HG02642 (cell line): ENCODE measurements around the gene HOMER1.
"Not testable (repeated sequence)": the region's sequence is repeated elsewhere in the genome, so short reads cannot be mapped to it uniquely, and the experiment has no call there.

ENCODE experiments used
- ATAC-seq: cut with Tn5 transposase; IDR thresholded peaks from one replicate; pipeline ENCODE4 v1.9.1; 2021; ENCODE audit warnings: mild to moderate bottlenecking; ENCODE audit not compliant: unreplicated experiment, poor library complexity

Gene HOMER1

DNA sequence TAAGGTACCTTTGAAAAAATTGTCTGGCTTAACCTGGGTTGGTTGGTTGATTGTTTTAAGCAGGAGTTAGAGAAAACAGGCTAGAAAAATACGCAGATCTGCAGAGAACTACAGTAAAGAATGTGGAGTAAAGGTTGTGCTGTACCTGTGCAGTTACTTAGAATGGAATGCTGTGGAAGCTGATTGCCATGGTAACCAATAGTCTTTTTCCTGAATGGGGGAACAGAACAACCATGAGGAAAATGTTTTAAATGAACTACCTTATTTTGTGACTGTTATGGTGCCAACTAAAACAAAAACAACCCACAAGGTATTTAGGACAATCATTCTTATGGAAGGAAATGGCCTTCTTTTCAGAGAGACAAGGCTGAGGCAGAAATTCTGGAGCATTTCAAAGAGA lies 4.8 kb upstream of the HOMER1 start:
- ATAC-seq, result no peak

DNA sequence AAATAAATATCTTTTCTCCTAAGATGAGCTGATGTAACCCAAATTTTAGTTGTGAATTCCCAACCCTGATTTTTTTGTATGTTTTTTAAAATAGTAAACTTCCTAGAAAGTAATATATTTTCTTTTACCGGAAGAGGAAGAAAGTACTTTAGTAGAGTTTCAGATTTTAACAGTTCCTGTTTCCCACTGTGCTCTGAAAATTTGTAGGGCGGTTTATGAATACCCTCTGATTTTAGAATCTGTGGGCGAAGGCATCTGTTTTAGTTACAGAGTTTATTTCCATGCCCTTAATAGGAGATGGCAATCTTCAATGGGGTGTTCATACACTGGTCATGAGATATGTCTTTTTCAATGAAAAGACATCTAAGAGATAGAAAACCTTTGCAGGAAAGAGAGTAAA lies 3.7 kb upstream of the HOMER1 start:
- ATAC-seq, result no peak

DNA sequence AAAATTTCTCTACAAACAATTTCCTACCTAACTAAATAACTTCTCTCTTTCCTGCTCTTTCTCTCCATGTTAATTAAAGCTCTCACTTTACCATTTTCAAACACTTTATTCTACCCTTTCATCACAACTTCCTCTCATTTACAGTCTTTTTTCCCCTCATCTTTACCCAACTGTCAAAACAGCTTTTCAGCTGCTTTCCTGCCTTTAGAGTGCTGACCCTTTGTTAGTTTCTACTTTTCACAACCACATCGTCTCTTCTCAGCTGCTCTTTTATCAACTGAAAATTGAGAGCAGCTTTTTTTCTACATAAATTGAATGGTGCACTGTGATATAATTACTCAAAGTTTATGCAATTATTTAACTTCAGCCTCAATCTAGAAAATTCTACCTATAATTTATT lies 3.1 kb upstream of the HOMER1 start:
- ATAC-seq, result no peak

DNA sequence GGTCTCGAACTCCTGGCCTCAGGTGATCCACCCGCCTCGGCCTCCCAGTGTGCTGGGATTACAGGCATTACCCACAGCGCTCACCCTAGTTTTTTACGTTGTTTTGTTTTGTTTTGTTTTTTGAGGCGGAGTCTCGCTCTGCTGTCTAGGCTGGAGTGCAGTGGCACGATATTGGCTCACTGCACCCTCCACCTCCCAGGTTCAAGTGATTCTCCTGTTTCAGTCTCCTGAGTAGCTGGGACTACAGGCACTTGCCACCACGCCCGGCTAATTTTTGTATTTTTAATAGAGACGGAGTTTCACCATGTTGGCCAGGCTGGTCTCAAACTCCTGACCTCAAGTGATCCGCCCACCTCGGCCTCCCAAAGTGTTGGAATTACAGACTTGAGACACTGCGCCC lies 2.4 kb upstream of the HOMER1 start:
- ATAC-seq, result not testable (repeated sequence)

DNA sequence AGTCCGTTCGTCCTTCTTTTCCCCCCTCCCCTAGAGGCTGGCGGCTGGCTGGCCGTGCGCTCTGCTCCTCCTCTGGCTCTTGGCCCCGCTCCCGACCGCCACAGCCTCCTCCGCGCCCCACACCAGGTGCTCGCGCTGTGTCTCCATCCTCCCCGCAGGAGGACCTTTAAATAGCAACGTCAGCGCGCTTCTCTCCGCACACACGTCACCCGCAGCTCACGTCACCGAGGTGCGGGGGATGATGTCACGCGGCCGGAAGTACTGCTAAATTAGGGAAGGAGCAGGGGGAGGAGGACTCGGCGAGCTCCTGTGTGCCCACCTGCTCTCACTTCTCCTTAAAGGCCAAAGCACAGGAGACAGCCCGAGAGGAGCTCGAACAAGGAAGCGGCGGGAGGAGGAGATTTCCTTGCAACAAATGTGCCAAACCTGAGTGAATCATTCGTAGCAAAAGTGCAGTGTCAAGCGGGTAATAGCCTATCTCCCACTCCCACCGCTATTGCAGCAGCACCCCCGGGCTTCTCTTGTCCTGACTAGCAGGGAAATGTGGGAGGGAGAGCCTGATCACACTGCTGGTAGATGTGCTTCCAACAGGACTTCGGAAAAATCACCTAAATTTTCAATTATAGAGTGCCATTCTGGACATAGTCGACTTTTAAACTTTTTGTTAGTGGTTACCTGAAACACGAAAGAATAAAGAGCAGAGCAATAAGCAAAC lies 614 bp upstream of the HOMER1 start:
- ATAC-seq, result peak; percentile 86

DNA sequence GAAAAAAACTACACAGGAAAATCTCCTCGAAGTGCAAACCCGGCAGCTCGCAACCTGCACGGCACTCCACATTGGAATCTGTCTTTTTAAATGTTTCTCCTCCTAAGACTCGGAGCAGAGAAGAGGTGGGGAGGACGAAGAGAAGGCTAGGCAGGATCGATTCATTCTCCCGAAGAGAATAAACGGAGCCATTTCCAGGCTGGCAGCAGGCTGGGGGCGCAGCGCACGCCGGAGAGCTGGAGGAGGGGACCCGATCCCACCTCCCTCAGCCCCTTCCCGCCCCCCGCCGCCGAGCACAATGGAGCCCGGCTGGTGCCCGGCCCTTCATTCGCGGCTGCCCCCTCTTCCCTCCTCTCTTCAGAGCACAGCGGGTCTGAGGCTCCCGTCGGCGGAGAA lies 628 bp downstream of the HOMER1 start:
- no peak for ATAC-seq

DNA sequence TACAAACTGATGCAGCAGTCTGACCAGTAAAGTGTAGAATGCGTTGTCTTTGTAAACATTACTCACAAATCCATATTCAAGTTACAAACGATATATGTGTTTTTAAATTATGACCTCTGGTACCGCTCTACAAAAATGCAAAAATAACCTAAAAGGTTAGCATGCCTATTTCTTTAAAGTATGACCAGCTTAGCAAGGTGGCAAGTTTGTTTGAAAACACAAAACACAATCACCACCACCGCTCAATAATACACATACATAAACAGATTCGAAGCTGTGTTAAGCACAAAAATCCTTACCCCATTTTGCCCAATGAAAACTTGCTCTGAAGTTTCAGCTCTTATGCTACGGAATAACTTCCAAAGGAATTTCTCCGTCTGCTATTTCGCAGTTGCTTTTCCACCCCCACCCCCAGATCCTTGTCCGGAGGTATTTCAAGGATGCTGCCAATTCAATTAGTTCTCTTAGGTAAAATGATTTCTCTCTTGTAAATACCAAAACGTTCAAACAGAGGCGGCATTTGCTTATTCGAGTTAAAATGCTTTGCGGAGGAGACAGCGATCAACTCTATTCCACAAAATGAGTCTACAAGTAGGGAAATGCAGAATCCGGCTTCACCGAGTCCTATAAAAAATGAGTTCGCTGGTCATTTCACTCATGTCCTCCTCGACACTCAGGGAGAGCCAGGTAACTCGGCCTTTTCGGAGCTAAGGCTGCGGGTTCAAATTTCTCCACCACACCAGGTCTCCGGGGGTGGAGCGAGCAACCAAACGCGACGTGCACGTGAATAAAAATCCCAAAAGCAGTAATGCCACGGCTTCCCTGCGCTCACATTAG lies 1.2 kb downstream of the HOMER1 start:
- ATAC-seq, result no peak

DNA sequence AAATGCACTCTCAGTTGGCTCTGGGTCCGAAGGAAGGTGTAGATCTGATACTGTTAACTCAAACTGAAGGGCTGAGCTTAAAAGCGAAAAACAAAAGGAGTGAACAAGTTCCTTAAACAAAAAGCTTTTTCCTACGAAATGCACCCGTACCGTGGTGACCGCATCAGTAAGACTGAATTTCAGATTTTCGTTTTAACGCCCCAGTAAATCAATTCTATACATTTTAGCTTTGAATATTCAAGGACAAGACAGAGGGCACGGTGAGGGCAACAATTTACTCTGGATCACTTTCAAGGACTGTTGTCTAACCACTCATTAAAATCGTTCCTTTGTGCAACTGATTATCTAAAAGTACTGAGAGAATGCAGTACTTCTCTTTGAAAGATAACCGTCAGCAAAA lies 1.9 kb downstream of the HOMER1 start:
- ATAC-seq, result no peak

DNA sequence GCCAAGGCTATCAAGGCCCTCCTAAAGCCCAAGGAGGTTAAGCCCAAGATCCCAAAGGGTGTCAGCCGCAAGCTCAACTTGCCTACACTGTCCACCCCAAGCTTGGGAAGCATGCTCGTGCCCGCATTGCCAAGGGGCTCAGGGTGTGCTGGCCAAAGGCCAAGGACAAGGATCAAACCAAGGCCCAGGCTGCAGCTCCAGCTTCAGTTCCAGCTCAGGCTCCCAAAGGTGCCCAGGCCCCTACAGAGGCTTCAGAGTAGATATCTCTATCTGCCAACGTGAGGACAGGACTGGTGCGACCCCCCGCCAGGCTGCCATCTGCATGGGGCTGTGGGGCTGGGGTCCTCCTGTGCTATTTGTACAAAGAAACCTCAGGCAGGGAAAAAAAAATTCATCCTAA lies 3.3 kb downstream of the HOMER1 start:
- ATAC-seq, result no peak

DNA sequence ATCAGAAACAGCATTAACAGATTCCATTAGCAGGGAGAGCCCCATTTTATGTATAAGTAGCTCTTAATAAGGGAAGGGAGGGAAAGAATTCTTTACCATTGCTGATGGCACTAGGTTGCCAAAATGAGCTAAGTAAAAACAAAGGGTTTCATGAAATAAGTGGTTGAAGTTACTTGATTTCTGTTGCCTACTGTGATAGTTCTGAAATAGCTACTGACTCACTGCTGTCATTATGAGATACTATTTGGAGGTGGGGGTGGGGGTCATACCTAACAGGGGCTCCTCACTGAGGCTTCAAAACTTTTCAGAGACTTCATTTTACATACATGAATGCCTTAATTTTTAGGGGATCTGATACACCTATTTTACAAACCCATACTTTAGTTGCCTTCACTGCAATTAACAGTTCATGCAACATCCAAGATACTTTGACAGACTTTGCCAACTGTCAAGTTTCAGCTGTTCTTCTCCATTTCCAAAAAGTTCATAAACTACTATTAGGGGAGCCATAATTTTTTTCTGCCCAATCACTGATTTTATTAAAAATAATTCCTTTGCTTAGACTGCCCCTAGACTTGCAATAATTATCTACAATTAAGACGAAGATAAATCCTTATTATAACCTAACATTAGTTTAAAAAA lies 4.6 kb downstream of the HOMER1 start:
- no peak for ATAC-seq

DNA sequence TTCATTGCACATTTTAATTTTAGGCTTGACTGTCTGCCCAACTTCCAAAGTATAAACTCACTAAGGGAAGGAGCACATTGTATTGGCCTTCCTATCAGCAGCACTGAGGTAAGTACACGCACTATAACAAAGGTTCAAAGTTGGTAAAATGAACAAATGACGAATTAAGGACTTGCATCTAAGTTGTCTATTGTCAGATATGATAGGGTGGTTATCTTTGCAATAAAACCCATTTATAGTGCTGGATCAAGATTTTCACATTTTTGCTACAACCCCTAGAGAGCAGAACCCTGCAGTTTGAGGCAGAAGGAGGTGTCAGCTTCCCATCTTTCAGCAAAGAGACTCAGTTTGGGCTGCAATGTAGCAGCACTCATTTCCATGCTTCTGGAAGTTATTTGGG lies 5.1 kb downstream of the HOMER1 start:
- no peak for ATAC-seq

DNA sequence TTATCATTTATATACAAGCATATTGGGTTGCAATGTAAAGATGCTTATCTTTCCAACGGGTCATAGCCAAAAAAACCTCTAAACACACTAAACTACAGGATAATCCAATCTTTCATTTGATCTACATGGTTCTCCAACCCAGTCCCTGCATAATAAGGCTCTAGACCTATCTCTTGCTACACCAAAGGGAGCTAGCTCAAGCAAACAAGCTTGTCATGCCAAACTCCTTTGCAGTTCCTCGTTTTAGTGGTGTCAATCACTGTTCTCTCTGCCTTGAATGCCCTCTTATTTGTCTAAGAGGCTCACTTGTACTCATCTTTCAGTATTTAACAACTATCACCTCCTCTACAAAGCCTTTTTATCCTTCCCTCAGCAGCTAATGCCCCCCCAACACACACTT lies 5.6 kb downstream of the HOMER1 start:
- no peak for ATAC-seq

DNA sequence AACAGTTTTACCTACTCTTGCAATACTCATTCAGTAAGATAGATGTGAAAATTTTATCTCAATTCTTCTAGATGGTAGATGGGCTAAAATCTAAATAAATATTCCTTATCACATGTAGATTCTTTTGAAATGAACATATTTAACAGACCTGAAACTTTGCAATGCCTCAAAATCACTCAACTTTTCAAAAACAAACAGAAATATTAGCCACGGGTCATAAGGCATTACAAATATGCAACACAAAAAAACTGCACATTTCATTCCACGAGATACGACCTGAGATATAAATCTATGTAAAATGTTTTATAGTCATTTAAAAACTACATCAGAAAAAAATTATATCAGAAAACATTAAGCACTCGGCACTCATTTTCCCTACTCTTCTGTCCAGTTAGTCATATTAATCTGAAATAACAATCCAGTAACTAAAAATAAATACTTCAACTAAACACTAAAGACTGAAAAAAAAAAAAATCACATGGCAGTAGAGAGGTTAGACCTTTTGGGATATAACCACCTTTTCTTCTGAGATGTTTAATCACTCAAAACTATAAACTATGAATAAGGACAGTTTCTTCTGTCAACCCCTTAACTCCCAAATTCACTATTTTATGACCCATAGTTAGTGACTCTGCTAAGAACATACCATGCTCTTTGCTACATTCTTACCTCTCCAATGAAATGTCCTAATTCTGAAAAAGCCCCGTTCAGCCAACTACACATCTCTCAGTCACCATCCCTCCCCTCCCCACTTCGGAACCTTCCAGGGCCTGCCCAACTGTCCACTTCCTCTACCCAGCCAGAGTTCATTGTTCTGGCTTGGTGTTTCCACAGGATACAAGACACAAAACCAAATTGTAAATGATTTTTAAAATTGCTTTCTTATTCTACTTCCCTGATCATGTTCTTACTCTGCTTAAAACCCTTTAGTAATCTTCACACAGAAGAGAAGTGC lies 6.4 kb downstream of the HOMER1 start:
- ATAC-seq, result no peak

DNA sequence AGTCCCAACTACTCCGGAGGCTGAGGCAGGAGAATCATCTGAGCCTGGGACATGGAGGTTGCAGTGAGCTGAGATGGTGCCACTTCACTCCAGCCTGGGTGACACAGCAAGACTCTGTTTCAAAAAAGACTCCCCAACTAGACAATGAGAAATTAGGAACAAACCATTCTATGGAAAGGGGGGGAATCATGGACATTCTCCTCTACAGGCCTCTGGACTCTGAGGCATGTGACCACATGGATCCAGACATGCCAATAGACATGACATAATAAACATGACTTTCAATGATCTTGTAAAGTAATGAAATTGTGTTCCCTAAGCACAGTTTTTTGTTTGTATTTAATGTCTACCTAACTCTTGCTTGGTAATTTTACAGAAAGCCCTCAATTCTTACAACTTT lies 8.8 kb downstream of the HOMER1 start:
- no peak for ATAC-seq

DNA sequence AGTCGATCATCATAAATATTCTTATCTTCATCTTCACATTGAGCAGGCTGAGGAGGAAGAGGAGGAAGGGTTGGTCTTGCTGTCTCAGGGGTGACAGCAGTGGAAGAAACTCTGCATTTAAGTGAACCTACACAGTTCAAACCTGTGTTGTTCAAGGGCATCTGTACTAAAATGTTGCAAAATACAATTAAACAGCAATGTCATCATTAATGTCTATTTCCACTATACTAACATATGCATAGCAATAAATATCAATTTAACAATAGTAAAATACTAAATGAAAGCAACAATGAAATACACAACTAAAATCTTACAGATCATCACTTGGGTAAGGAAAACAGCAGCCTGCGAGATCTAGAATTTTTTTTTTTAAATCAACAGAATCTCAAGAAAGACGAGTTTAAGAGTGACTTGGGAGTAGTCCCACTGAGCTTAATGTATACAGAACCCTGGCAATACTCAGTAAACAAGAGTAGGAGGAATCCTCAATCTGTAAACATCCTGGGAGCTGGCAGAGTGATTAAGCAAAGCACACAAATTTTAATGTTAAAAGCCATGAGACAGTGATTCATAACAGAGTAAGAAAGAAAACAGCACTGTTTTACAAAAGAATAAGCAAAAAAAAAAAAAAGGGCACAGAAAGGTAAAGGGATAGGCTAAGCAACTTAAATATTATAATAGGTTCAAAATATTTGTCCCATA lies 10.0 kb downstream of the HOMER1 start:
- ATAC-seq, result no peak

DNA sequence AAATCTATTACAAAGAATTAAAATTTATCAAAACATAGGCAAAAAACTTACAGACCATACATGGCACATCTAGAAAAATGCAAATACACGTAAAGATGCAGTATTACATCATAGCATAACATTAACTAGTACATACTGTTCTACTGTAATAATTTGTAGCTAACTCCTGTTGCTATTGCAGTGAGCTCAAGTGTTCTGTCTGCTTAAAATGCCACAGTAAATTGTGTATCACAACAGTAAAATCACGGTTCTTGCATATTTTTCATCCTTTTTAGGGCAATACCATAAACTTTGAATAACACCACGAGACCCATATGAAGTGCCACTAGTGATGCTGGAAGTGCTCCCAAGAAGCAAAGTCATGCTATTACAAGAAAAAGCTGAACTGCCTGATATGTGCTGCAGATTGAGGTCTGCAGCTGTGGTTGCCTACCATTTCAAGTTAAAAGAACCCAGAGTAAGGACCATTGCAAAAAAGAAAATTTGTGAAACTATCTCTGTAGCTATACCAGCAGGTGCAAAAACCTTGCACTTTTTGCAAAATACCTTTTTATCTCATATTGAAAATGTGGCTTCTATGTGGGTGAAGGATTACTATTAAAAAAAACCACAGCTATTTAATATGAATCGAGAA lies 14.2 kb downstream of the HOMER1 start:
- ATAC-seq, result no peak

DNA sequence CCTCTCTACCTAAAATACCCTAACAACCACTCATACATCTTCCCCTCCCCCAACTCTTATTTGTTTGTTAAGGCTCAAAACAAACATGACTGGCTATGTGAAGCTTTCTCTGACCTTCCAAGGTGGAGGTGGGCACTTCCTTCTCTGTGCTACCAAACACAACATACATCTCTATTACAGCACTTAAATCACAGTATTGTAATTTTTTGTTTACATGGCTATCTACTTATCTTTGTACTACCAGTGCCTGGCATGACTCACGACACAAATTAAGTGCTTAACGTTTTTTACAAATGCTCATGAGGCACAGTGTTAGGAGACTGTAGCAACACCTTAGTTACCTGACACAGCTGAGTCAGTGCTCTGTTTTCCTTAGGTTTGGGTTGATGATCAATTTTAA lies 18.6 kb downstream of the HOMER1 start:
- ATAC-seq, result no peak

DNA sequence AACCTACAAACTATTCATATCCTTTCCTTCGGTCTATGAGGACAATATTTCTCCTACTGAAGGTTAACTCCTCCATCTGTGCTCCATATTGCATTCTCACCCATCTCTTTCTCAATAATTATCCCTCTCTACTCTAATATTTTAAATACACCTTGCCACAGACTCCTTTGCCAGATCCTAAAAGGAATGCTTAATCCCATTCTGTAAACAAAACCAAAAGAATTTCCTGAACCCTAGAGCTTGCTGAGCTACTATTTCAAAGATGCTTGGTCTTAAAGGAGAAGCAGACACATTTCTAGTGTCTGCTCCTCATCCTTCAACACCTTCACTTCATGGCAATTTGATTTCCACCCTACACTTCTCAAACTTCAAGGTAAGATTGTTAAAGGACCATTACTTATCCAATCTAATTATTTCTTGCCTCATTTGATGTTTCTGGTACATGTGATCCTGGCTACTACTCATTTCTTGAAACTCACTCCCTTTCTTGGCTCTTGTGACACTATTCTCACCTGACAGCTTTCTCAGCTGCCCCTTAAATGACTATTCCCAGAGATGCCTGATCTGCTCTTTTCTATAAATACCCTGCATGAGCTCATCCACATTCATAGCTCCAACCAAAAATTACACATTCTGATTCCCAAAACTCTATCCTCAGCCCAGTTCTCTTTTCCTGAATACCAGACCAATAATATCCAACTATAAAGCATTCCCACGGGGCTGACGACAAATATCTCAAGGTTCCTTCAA lies 20.2 kb downstream of the HOMER1 start:
- no peak for ATAC-seq
